Measurements from ENCODE around the gene DENND10.

DNA sequence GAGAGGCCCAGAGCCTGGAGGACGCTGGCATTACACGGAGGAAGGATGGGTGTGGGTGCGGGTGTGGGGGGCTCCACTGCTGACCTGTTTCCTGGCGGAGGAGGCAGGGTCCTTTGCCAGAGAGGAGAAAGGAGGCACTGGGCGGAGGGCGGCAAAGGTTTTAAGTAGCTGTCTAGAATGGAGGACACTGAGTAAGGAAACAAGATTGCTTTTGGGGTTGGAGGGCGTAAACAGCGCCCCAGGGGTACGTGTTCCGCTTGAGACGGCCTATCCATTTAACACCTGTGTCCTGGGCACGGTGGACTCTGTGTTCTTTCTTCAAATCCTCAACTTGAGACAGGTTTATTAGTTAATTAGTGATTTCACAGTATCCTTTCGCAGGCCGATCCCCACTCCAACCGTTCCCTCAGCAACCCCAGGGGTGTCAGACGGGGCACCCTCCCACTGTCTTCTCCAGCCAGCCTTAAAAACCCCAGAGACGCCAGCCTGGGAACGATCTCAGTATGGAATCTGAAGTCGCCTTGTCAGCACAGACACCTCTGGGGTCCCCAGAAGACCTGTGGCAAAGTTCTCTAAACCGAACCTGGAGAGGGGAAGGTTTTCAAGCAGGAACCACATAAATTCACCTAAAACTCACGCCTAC is 36.8 kb downstream of the DENND10 start:
- TF ChIP-seq, protein P1, sequence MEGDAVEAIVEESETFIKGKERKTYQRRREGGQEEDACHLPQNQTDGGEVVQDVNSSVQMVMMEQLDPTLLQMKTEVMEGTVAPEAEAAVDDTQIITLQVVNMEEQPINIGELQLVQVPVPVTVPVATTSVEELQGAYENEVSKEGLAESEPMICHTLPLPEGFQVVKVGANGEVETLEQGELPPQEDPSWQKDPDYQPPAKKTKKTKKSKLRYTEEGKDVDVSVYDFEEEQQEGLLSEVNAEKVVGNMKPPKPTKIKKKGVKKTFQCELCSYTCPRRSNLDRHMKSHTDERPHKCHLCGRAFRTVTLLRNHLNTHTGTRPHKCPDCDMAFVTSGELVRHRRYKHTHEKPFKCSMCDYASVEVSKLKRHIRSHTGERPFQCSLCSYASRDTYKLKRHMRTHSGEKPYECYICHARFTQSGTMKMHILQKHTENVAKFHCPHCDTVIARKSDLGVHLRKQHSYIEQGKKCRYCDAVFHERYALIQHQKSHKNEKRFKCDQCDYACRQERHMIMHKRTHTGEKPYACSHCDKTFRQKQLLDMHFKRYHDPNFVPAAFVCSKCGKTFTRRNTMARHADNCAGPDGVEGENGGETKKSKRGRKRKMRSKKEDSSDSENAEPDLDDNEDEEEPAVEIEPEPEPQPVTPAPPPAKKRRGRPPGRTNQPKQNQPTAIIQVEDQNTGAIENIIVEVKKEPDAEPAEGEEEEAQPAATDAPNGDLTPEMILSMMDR (conservative IDR thresholded peaks at IDR 0.05; ENCODE audit: low read depth in 2 of 2), result no peak
- TF ChIP-seq, protein P2, sequence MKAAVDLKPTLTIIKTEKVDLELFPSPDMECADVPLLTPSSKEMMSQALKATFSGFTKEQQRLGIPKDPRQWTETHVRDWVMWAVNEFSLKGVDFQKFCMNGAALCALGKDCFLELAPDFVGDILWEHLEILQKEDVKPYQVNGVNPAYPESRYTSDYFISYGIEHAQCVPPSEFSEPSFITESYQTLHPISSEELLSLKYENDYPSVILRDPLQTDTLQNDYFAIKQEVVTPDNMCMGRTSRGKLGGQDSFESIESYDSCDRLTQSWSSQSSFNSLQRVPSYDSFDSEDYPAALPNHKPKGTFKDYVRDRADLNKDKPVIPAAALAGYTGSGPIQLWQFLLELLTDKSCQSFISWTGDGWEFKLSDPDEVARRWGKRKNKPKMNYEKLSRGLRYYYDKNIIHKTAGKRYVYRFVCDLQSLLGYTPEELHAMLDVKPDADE (IDR thresholded peaks at IDR 0.05), result no peak
- no peak for TF ChIP-seq EZH2 (IDR thresholded peaks at IDR 0.05; ENCODE audit: low read depth, unreplicated experiment)
- TF ChIP-seq ZNF331 (CRISPR knock-in tag; IDR thresholded peaks at IDR 0.05; ENCODE audit: low read depth), result no peak
- no peak for TF ChIP-seq EZH2phosphoT487 (IDR thresholded peaks at IDR 0.05; ENCODE audit: unreplicated experiment)
- no peak for TF ChIP-seq JUNB (IDR thresholded peaks at IDR 0.05; ENCODE audit: unreplicated experiment)
- TF ChIP-seq, protein P3, sequence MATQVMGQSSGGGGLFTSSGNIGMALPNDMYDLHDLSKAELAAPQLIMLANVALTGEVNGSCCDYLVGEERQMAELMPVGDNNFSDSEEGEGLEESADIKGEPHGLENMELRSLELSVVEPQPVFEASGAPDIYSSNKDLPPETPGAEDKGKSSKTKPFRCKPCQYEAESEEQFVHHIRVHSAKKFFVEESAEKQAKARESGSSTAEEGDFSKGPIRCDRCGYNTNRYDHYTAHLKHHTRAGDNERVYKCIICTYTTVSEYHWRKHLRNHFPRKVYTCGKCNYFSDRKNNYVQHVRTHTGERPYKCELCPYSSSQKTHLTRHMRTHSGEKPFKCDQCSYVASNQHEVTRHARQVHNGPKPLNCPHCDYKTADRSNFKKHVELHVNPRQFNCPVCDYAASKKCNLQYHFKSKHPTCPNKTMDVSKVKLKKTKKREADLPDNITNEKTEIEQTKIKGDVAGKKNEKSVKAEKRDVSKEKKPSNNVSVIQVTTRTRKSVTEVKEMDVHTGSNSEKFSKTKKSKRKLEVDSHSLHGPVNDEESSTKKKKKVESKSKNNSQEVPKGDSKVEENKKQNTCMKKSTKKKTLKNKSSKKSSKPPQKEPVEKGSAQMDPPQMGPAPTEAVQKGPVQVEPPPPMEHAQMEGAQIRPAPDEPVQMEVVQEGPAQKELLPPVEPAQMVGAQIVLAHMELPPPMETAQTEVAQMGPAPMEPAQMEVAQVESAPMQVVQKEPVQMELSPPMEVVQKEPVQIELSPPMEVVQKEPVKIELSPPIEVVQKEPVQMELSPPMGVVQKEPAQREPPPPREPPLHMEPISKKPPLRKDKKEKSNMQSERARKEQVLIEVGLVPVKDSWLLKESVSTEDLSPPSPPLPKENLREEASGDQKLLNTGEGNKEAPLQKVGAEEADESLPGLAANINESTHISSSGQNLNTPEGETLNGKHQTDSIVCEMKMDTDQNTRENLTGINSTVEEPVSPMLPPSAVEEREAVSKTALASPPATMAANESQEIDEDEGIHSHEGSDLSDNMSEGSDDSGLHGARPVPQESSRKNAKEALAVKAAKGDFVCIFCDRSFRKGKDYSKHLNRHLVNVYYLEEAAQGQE (IDR thresholded peaks at IDR 0.05; ENCODE audit: unreplicated experiment), result no peak

Measured in GM23338 (cell line).